DOHH2 (cell line): ENCODE results near the gene TRAK2.

Experiments used
- CTCF ChIP-seq: fragments of 200-600 bp; sonication (generic); IDR thresholded peaks from one replicate; pipeline ENCODE4 v1.5.1; 2014; ENCODE audit warnings: antibody characterized with exemption, mild to moderate bottlenecking, low read depth, low read length; ENCODE audit not compliant: poor library complexity, severe bottlenecking
- EZH2phosphoT487 ChIP-seq: fragments of 200-600 bp; sonication (generic); IDR thresholded peaks from 2 replicates; pipeline ENCODE4 v1.6.1; 2017; ENCODE audit warnings: borderline replicate concordance, mild to moderate bottlenecking, antibody characterized with exemption, low read length, moderate library complexity, mixed read lengths

- TF ChIP-seq CTCF (no peak), EZH2phosphoT487 (no peak)
Observed at GRCh38 chr2:201413143-201413542, 38.1 kb downstream of the TRAK2 start.
